GM12872 (cell line): ENCODE data around the gene DEFB121.
A peak's percentile ranks its signal among the peaks of the same experiment; 100 is the strongest.

Source experiments
- CTCF ChIP-seq: IDR thresholded peaks from 3 replicates; pipeline ENCODE4 v1.5.1; 2011; ENCODE audit warnings: low read depth, mild to moderate bottlenecking, low read length, moderate library complexity; ENCODE audit not compliant: insufficient read depth

DEFB121 gene

GRCh38 chr20:31406115-31406514 lies at the start of gene DEFB121:
DEFB121 (minus strand) TSS chr20:31406215; CDS start chr20:31406152, 63 bp downstream.
- no peak for TF ChIP-seq CTCF

GRCh38 chr20:31454361-31454760 lies 48.3 kb upstream of the DEFB121 start:
- no peak for TF ChIP-seq CTCF

GRCh38 chr20:31452575-31452974 lies 46.6 kb upstream of the DEFB121 start:
- no peak for TF ChIP-seq CTCF

GRCh38 chr20:31449511-31450414 lies 43.7 kb upstream of the DEFB121 start:
- TF ChIP-seq CTCF = no peak

GRCh38 chr20:31446084-31446819 lies 40.2 kb upstream of the DEFB121 start:
- no peak for TF ChIP-seq CTCF

GRCh38 chr20:31440012-31440659 lies 34.1 kb upstream of the DEFB121 start, which contains the start of gene DEFB123:
DEFB123 (plus strand) TSS chr20:31440632; CDS start chr20:31440699, 67 bp downstream.
- peak; percentile 56 for TF ChIP-seq CTCF

GRCh38 chr20:31430568-31431115 lies 24.6 kb upstream of the DEFB121 start:
- TF ChIP-seq CTCF = no peak
